DMS53 (cell line): ENCODE measurements around the gene GP1BB.

ENCODE experiments used
- DNase-seq: peaks from one replicate; lab custom pipeline; 2025; lab: John Stamatoyannopoulos, UW

GP1BB gene

DNA sequence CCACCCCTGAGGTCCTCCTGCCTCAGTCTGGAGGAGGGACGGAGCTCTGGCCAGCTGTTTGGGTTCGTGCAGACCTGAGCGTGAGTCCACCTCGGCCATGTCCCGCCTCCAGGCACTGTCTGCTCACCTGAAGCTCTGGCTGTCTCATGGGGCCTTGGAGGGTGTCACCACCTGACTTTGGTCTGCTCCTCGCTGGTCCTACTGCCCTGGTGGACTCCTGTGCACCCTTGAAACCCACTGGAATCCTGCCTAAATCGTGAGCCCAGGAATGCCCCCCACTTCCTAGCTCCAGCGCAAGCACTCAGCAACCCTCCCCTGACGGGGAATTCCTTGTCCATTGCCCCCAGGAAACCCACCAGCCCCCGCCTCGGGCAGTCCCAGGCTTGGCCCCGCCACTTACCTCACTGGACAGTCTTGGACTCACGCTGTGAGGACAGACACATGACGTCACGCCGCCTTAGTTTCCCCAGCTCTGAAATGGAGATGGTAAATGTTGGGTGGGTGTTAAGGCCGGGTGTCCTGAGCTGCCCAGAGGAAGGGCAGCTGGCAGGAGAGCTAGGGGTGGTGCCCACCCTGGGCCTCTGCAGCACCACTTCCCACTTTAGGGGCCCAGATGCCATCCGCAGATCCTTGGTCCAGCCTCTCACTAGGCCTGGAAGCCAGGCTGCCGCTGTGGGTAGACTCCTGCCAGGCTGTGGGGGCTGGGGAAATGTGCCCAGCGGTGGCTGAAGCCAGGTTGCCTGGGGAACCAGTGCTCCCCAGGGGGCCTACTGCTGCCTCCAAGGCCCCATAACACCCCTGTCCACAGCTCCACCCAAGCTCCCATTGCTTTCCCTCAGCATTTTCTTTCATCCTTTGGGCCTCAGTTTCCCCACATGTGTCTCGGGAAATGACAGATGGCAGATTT is 19.1 kb downstream of the GP1BB start:
- no peak for DNase-seq

DNA sequence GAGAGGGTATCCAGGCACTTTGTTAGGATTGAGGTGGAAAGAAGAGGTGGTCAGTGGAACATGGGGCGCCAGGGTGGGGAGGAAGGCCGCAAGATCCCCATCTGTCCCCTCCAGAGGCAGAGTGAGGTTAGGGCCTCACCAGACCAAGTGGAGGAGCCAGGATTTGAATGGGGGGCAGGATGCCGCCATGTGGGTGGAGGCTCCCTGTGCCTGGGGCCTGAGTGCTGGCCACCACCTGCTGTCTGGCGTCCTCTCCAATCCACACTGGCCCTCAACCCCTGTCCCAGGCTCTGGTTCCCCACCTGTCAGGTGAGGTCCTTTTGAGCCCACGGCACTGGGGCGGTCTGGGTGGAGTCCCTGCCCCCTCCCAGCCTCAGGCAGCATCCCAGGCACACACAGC is 19.7 kb downstream of the GP1BB start:
- DNase-seq = no peak

DNA sequence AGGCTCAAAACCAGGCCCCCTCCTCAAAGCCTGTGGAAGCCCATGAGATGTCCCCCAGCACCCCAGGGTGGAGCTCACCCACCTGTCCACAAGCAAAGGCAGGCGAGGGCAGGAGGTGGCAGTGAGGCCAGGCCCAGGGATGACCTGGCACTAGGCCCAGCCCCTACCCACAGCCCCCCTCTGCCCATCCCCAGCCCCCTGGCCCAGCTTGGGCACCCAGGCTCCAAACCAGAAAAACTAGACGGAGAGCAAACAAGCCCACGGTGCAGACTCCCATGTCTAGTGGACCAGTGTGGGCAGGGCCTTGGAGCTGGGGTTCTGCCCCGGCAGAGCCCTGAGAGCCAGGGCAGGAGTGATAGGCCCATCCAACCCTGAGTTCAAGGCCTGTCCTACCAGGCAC is 20.3 kb downstream of the GP1BB start:
- no peak for DNase-seq

DNA sequence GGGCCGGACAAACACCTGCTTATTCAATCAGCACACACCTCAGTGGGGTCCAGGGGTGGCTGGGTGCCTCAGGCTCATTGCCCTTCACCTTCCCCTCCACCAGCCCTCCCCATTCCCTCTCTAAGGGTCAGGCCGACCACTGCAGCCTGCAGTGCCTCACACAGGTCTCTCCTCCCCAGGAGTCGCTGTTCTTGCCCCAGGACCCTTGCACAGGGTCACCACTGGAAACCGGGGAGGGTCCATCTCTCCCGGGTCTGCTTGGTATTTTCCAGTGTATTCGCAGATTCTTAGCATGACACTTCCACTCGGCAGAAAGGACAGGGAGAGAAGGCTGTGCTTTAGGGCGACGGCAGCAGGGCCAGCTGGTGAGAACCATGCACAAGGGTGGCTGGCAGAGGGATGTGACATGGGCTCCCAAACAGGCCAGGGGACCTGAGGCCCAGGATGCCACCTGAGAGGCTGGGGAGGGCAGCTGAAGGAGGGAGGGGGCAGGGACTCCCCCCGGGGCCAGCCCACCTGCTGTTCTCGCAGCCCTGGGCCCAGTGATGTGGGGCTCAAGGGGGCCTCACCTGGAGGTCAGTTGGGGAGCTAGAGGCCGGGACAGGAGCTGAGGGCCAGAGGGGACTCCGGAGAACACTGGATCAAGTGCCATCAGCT is 21.1 kb downstream of the GP1BB start:
- no peak for DNase-seq

DNA sequence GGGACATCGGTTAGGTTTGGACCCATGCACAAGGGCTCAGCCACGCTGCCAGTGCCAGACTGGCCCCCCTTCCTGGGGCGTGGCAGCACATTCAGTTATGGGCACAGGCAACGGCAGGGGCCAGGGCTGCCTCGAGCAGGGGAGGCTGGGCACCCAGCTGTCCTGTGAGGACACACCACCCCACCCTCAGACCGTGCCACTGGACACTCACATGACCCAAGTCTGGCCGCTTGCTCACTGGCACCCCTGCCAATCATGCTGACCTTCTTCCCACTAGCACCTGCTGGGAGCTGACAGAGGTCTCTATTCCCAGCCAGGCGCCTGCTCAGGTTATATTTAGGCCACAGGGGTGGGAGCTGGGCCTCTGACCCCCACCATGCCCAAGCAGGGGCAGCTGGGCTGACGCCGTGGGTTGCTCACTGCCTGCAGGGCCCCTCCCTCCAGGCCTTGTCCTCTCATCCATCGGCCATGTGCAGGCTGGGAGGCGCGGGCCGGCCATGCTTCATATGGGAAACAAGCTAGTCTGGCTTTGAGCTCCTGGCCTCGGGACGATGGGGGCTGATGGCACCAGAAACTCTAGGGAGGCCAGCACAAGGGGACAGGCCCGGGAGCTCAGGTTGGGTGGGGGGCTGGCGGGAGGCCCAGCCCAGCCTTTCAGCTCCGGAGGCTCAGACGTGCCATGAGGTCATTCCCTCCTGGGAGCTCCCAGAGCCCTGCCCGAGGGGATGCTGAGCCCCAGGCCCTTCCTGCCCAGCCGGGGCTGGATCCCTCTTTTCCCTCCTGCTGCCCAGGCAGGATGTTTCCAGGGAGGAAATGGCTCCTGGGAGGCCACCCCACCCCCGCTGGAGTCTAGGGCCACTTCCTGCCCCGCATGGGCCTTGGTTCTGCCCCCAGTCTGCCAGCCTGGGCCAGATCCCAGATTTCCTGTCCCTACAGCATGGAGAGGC is 22.1 kb downstream of the GP1BB start:
- no peak for DNase-seq

DNA sequence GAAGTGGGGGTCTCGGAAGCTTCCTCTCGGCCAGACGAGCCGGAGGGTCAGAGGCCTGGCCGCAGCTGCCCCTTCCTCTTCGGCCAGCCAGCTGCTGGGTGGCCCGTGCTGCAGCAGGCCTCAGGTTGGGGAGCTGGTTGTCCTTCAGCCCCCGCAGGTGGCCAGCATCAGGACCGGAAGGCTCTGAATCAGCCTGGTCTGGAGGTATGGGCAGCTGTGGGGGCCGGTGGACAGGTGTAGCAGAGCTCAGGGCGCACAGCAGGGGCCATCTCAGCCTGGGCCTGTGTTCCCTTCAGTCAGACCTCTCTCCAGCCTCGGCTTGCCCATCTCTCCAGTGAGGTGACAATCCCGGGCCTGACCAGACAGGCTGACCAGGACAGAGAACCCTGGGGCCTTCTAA is 23.4 kb downstream of the GP1BB start:
- no peak for DNase-seq

DNA sequence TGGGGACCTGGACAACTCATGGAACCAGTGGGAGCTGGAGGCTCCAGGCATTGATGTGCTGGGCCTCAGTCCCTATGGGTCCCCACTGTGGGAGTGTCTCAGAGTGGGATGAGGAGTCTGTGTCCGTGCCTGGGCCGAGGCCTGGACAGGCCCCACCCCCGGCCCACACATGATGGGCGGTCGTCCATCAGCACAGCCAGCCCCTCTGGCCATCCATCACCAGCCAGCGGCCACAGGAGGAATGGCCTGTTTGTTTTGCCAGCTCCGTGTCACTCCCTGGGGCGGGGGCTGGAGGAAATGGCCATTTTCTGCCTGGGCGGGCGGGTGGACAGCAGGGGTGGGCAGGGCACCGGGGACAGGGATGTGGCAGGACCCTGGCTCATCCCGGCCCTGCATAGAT is 24.2 kb downstream of the GP1BB start:
- no peak for DNase-seq

DNA sequence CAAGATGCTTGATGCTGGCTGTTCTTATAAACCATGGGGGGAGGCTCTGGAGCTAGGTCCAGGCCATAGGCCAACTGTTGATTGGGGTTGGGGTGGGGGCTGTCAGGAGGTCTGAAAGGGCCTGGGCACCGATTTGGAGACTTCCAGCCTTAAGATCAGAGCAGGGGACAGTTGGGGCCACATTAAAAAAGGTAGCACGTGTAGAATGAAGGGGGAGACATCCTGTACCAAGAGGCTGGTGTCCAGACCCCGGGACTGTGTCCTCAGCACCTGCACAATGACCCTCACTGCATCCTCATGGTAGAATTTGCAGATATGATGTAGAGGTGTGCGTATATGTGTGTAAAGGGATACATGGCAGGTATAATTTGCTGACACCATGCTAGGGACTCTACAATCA is 24.8 kb downstream of the GP1BB start:
- no peak for DNase-seq

DNA sequence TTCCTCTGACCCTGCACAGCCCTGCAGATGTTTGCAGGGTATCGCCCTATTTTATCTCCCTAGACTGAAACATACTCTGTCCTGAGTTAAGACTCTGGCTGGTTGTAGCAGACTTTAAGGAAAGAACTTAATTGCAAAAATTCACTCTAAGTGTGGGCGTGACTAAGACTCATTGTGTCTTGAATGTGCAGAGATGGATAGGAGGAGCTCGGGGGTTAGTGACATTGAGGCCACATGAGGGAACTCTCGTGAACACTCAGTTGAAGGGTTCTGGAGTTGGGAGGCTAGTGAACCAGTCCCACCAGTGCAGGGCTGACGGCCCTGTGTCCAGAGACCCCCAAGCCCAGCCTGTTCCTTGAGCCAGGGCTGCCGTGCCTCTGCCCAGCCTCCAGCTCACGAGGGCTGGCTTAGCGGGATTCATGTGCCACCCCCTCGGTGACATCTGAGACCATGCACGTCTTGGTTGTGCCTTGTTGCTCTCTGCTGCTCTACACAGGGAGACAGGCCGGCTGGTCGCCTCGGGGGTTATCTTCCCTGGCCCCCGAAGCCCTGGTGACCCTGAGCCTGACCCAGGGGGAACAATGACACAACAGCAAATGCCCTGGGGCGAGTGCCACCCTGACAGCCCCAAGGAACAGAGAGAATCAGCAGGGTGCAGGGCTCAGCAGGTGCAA is 25.8 kb downstream of the GP1BB start:
- DNase-seq = no peak

DNA sequence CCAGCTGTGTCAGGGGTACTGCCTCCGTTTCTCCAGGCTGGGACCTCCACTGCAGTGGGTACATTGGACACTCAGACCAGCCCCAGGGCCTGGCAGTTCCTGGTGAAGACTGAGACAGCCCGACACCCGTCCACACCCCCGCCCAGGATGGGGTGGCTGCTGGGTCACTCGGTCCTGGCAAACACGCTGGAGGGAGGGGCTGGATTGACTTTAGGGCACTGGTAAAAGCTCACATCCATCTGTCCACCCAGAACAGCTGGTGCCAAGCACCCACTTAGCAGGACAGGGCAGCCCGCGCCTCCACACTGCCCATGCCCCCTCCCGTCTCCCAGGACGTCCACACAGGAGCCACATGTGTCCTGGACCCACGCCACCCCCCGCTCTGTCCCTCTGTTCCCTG is 26.5 kb downstream of the GP1BB start:
- DNase-seq = no peak

DNA sequence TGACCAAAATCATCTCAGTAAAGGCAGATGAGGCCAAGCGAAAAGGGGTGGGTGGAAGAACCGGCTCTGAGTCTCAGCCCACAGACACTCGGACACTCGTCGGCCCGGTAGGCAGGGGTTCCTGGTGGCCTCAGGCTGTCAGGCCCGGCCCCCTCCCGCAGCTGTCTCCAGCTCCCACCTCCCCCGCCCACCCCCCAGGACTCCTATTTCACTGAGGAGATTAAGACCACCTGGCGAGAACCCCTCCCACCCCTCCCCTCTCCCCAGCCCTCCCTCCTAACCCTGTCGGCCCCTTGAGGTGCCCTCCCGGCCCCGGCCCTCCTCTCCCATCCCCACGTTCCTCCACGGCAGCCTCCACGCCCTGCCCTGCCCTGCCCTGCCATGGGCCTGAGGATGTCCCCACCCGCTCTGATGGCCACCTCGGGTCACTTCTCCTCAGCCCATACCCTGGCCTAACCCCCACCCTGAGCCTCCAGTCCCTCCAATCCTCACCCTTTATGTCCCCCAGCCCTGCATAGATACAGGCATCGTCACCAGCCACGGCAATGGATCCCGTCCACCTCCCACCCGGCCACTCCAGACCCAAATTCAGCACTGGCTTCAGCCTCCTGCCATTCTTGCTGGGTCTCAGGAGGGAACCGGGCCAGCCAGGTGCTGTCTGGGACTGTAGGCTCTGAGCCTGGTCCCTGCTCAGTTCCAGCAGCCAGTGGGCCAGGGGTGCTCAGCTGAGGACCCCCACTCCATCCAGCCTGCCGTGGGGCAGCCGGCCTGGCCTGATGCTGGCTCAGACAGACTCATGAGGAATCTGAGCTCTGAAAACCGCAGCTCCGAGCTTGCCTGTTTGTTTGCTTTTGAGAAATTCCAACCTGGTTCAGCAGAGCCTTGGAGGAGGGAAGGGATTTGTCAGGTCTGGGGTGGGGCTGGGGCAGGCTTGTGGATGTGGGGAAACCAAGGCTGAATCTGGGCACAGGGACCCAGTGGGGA is 27.5 kb downstream of the GP1BB start:
- DNase-seq = no peak

DNA sequence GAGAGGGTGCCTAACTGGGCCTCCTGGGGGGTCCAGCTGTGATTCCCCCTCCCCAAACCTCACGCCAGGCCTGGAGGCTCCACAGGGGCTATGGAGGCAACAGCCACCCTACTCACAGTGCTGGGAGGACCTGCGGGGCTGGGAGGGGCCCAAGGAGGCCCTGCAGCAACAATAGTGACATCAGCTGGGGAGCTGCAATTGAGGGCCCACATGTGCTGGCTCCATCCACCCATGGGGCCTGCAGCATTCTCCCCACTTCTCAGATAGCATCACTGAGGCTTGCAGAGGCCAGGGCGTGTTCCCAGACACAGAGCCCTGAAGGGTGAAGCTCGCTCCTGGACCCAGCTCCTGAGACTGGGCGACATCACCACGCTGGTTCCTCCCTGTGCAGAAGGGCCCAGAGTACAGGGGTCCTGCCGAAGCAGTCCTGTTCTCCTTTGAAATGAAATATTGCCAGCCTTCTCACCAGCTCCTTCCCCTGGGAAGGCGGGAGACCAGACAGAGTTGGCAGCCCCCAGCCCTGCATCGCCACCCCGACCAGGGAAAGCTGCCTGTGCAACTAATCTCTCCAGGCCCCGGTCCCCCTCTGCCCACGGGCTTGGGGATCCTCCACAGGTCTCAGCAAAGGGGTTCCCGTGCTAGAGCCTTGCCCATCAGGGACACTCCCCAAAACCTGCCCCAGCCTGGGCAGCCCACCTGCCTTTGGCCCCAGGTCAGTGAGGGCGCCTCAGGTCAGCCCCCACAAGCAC is 28.3 kb downstream of the GP1BB start:
- no peak for DNase-seq

DNA sequence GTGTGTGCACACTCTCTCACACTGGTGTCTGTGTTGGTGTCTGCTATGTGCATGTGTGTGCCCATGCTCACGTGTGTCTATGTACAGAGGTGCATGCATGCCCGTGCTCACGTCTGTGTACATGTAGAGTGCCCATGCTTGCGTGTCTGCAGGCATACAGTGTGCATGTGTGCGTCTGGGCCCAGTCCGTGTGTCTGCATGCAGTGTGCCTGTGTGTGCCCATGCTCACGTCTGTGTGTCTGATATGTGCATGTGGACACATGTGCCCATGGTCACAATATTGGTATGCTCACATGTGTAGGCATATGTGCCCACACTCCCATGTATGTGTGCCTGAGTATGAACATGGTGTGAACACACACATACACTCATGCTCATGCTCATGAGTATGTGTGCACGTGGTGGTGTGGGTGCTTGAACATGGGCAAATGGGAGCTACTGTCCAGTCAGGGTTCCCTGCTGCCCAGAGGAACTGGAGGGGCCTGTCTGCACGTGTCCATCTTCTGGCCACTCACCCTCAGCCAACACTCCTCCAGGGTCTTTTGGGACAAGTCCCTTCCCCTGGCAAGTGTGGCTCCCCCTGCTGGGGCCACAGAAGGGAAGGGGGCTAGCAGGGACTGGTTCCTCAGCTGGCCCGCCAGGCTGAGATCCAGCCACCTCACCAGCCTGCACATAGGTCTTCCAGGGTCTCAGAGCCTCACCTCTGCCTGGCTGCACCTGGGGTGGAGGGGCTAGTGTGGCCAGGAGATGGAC is 29.9 kb downstream of the GP1BB start:
- no peak for DNase-seq

DNA sequence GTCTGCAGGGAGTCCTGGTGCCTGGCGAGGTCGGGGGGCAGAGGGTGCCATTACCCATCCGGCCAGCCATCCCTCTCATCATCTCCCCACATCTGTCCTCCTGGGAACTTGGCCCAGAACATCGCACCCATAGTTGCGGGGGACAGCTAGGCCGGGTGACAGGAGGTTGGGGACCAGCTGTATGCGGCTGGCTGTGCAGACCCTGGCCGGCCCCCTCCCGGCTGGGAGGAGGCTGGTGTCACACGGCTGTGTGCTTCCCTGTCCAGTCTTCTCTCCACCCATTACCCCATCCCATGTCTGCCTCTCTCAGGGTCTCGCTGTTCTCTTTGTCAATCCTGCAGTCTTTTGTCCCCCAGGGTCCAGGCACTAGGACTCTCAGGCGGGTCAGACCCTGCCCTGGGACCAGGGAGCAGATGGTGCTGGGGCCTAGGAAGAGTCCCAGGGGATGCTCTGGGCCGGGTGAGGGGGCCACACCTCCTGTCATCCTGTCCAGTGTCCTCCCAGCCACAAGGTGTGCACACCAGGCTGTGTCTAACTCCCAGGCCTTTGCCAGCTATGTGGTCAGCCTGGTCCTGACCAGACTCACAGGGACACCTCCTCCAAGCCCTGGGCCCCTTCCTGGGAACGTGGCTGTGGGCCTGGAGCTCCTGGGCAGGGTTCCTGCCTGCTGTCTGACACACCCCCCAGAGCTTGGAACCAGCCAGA is 30.8 kb downstream of the GP1BB start:
- no peak for DNase-seq

DNA sequence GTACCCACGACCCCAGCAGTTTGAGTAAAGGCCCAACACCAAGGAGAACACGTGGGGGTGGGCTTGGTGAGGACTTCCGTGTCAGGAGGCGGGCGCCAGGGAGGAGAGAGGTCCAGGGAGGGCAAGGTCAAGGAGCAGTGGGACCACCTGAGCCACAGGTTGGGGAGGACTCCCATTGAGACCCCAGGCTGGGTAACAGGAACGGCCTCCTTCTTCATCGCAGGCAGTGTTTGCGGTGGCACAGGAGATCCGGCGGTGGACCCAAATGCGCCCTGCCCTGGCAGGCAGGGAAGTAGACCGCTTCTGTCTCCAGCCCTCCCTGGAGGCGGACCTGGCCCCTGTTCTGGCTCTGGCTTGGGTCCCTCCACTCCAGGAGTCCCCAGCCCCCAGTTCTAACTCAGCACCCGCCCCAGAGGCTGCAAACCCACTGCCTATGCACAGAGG is 31.4 kb downstream of the GP1BB start:
- DNase-seq = no peak

DNA sequence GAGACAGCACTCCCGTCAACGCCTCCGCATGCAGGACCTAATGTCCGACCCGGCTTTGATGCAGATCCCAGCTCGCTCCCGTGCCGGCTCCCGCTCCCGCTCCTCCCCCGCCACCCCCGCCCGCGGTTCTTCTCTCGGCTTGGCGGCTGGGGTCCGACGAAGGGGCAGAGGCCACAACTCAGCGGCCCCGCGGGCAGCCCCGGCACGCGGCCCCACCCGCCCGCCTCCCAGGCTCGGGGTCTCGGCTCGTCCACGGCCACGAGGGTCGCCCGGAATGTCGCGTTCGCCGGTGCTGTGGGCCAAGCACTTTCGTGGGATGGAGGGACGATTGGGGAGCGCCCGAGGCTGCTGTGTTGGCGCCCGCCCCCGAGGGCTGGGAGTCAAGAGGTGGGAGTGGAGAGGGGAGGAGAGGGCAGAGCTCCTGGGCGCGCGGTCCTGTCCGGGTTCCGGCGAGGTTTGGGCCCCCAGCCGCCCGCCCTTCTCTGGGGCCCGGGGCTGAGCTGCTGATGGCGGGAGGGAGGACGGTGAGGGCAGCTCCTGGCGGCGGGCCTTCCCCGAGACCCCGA is 31.9 kb downstream of the GP1BB start:
- no peak for DNase-seq

DNA sequence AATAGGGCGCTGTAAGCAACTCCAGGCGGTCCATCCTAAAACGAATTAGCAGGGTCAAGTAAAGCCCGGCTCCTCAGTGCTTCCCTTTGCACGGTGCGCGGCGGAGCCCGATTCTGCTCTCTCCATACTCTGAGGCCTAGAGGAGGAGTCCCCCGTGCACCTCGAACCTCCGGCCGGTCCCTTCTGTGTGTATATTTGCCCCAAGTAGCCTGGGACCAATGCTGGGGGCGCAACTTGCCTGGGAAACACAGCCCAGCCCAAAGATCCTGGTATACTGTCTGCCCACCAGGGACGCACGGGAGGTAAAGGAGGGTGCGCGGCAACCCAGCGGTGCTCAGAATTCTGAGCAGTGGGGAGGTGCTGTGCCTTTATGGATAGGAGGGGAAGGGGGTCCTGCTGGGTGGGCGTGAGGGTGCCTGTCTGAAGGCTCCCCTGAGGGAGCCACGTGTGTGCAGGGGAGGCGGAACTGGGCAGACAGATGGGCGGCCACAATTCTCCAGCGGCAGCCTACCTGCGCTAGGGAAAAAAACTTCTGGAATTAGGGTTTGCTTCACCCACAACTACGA is 32.5 kb downstream of the GP1BB start:
- DNase-seq = no peak
